Astrocyte (in vitro differentiated cells and primary cell): Measurements from ENCODE around the gene THRA. TPM values are rescaled to one million over a fixed set of nuclear protein-coding genes. Genes with fewer than 3 reads are reported as not detected.

Source experiments
- DNase-seq: peaks from one replicate; pipeline ENCODE4 v3.0.0-alpha.2; 2010; ENCODE audit warnings: low read depth
- FAIRE-seq: peaks from 2 replicates; lab custom pipeline; 2011; peaks lifted over from hg19 to GRCh38; lab: Jason Lieb, UNC
- H2AFZ ChIP-seq: 2 replicates; pipeline ENCODE4 v1.6.0; 2012; ENCODE audit warnings: low read depth, low read length, inconsistent platforms
- H3K27ac ChIP-seq: 2 replicates; pipeline ENCODE4 v1.5.1; 2011; ENCODE audit warnings: low read depth, low read length, inconsistent platforms
- H3K27me3 ChIP-seq: 2 replicates; pipeline ENCODE4 v1.6.0; 2011; ENCODE audit warnings: low read length, inconsistent platforms; ENCODE audit not compliant: insufficient read depth
- H3K36me3 ChIP-seq: 2 replicates; pipeline ENCODE4 v1.5.1; 2011; ENCODE audit warnings: low read length, inconsistent platforms; ENCODE audit not compliant: insufficient read depth
- H3K4me1 ChIP-seq: 2 replicates; pipeline ENCODE4 v1.5.1; 2011; ENCODE audit warnings: low read length, inconsistent platforms; ENCODE audit not compliant: insufficient read depth
- H3K4me2 ChIP-seq: 2 replicates; pipeline ENCODE4 v1.6.0; 2012; ENCODE audit warnings: low read length, inconsistent platforms
- H3K4me3 ChIP-seq: 2 replicates; pipeline ENCODE4 v1.5.1; 2011; ENCODE audit warnings: low read depth, mild to moderate bottlenecking, low read length, inconsistent platforms; ENCODE audit not compliant: insufficient read depth
- H3K79me2 ChIP-seq: 2 replicates; pipeline ENCODE4 v1.6.0; 2012; ENCODE audit warnings: mild to moderate bottlenecking, low read length, inconsistent platforms; ENCODE audit not compliant: insufficient read depth
- H3K9ac ChIP-seq: 2 replicates; pipeline ENCODE4 v1.6.0; 2012; ENCODE audit warnings: mild to moderate bottlenecking, low read length, inconsistent platforms
- H3K9me3 ChIP-seq: 2 replicates; pipeline ENCODE4 v1.5.1; 2012; ENCODE audit warnings: low read depth, mild to moderate bottlenecking, low read length, inconsistent platforms; ENCODE audit not compliant: insufficient read depth
- H4K20me1 ChIP-seq: 2 replicates; pipeline ENCODE4 v1.6.0; 2012; ENCODE audit warnings: low read length, inconsistent platforms; ENCODE audit not compliant: insufficient read depth
- H3K27ac Mint-ChIP-seq: one replicate; pipeline ENCODE4 v1.8.0; 2021; ENCODE audit warnings: mild to moderate bottlenecking, mixed read lengths; ENCODE audit not compliant: unreplicated experiment
- H3K27me3 Mint-ChIP-seq: one replicate; pipeline ENCODE4 v1.8.0; 2021; ENCODE audit warnings: low read depth, mixed read lengths; ENCODE audit not compliant: unreplicated experiment
- H3K36me3 Mint-ChIP-seq: one replicate; pipeline ENCODE4 v1.8.0; 2021; ENCODE audit warnings: low read depth, mixed read lengths; ENCODE audit not compliant: unreplicated experiment
- H3K4me1 Mint-ChIP-seq: one replicate; pipeline ENCODE4 v1.8.0; 2021; ENCODE audit warnings: low read depth, mixed read lengths; ENCODE audit not compliant: unreplicated experiment
- H3K4me3 Mint-ChIP-seq: one replicate; pipeline ENCODE4 v1.8.0; 2021; ENCODE audit warnings: mild to moderate bottlenecking, moderate library complexity, mixed read lengths; ENCODE audit not compliant: unreplicated experiment
- H3K9me3 Mint-ChIP-seq: one replicate; pipeline ENCODE4 v1.8.0; 2021; ENCODE audit warnings: mild to moderate bottlenecking, mixed read lengths; ENCODE audit not compliant: unreplicated experiment
- CTCF ChIP-seq: IDR thresholded peaks from 2 replicates; pipeline ENCODE4 v1.5.1; 2011; ENCODE audit warnings: low read depth, mild to moderate bottlenecking, inconsistent platforms, low read length, moderate library complexity; ENCODE audit not compliant: insufficient read depth
- EZH2 ChIP-seq: IDR thresholded peaks from 2 replicates; pipeline ENCODE4 v1.6.1; 2012; ENCODE audit warnings: mild to moderate bottlenecking, low read length, inconsistent platforms; ENCODE audit not compliant: insufficient read depth
- total RNA-seq: library from RNA; stranded (reverse); gene quantifications from 2 replicates; pipeline ENCODE4 v1.2.1, GENCODE V29; 2021

THRA gene
- total RNA-seq, 1 donor from 2014 or later, result 16.7 TPM

GRCh38 chr17:40060887-40061608, 1.7 kb upstream of the THRA start:
- DNase-seq, result no peak
- H3K9ac ChIP-seq, result no peak overlapping the region
- no peaks in the 10 kb centered on the region for H3K36me3 ChIP-seq
- H3K4me3 ChIP-seq, result no peak overlapping the region
- H3K9me3 Mint-ChIP-seq, result peaks cover 3% of the 10 kb centered on the region
- no peak overlapping the region for H3K4me2 ChIP-seq
- peak overlapping the region; percentile 70 for H3K4me3 Mint-ChIP-seq
- H3K27me3 ChIP-seq, result peaks cover 7% of the 10 kb centered on the region
- H2AFZ ChIP-seq, result no peak overlapping the region
- H3K36me3 Mint-ChIP-seq, result no peaks in the 10 kb centered on the region
- H3K4me1 Mint-ChIP-seq, result peaks cover 16% of the 10 kb centered on the region
- H3K27me3 Mint-ChIP-seq, result peaks cover 24% of the 10 kb centered on the region
- no peak for FAIRE-seq
- H4K20me1 ChIP-seq, result peaks cover 19% of the 10 kb centered on the region
- H3K4me1 ChIP-seq, result peaks cover 25% of the 10 kb centered on the region
- H3K27ac Mint-ChIP-seq, result no peak overlapping the region
- no peaks in the 10 kb centered on the region for H3K9me3 ChIP-seq
- no peak overlapping the region for H3K27ac ChIP-seq
- peaks cover 12% of the 10 kb centered on the region for H3K79me2 ChIP-seq
- no peak for TF ChIP-seq EZH2
- no peak for TF ChIP-seq CTCF

GRCh38 chr17:40061609-40062038, 1.1 kb upstream of the THRA start:
- no peak overlapping the region for H2AFZ ChIP-seq
- peaks cover 13% of the 10 kb centered on the region for H3K79me2 ChIP-seq
- DNase-seq (no peak), FAIRE-seq (no peak)
- peaks cover 19% of the 10 kb centered on the region for H3K4me1 Mint-ChIP-seq
- H3K4me2 ChIP-seq, result no peak overlapping the region
- peaks cover 7% of the 10 kb centered on the region for H3K27me3 ChIP-seq
- no peak overlapping the region for H3K27ac ChIP-seq
- TF ChIP-seq CTCF (no peak), EZH2 (no peak)
- peaks cover 20% of the 10 kb centered on the region for H4K20me1 ChIP-seq
- H3K4me1 ChIP-seq, result peaks cover 26% of the 10 kb centered on the region
- no peak overlapping the region for H3K9ac ChIP-seq
- H3K27ac Mint-ChIP-seq, result peak overlapping the region; percentile 13
- H3K27me3 Mint-ChIP-seq, result peaks cover 24% of the 10 kb centered on the region
- peak overlapping the region; percentile 85 for H3K4me3 Mint-ChIP-seq
- no peaks in the 10 kb centered on the region for H3K36me3 Mint-ChIP-seq
- H3K4me3 ChIP-seq, result no peak overlapping the region
- no peaks in the 10 kb centered on the region for H3K9me3 Mint-ChIP-seq
- no peaks in the 10 kb centered on the region for H3K36me3 ChIP-seq
- H3K9me3 ChIP-seq, result no peaks in the 10 kb centered on the region

GRCh38 chr17:40063187-40063771, 514 bp downstream of the THRA start:
- TF ChIP-seq CTCF (no peak), EZH2 (no peak)
- Histone ChIP-seq H3K79me2 (peaks cover 27% of the 10 kb centered on the region), H3K36me3 (no peaks in the 10 kb centered on the region), H3K9me3 (no peaks in the 10 kb centered on the region), H3K4me2 (peak overlapping the region; percentile 94), H2AFZ (peak overlapping the region; percentile 91), H3K4me1 (peaks cover 29% of the 10 kb centered on the region), H4K20me1 (peaks cover 20% of the 10 kb centered on the region), H3K4me3 (peak overlapping the region; percentile 90), H3K27me3 (peaks cover 7% of the 10 kb centered on the region), H3K27ac (no peak overlapping the region), H3K9ac (peak overlapping the region; percentile 84)
- Mint-ChIP-seq H3K27me3 (peaks cover 21% of the 10 kb centered on the region), H3K27ac (no peak overlapping the region), H3K4me1 (peaks cover 26% of the 10 kb centered on the region), H3K9me3 (no peaks in the 10 kb centered on the region), H3K4me3 (peak overlapping the region; percentile 94), H3K36me3 (peaks cover 3% of the 10 kb centered on the region)
- no peak for FAIRE-seq
- no peak for DNase-seq
